GM18508 (cell line): ENCODE measurements around the gene UFC1.

ENCODE experiments used
- ATAC-seq: cut with Tn5 transposase; IDR thresholded peaks from one replicate; pipeline ENCODE4 v1.9.1; 2021; ENCODE audit warnings: moderate number of reproducible peaks; ENCODE audit not compliant: insufficient read depth, unreplicated experiment

UFC1 gene

GRCh38 chr1:161187311-161187710, 33.5 kb downstream of the UFC1 start:
- no peak for ATAC-seq

DNA sequence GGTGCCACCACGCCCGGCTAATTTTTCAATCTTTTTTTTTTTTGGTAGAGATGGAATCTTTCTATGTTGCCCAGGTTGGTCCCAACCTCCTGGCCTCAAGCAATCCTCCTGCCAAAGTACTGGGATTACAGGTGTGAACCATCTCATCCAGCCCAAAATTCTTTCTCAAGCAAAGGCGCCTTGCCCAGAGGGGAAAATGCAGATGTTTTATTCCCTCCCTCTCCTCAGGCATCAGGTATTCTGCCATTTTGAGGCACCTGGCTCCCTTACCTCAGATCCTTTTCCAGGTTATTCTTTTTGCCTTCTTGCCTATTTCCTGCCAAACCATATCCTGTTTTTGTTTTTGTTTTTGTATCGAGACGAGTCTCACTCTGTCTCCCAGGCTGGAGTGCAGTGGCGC, 34.6 kb downstream of the UFC1 start:
- no peak for ATAC-seq

GRCh38 chr1:161189036-161189435, 35.3 kb downstream of the UFC1 start:
- ATAC-seq = no peak

DNA sequence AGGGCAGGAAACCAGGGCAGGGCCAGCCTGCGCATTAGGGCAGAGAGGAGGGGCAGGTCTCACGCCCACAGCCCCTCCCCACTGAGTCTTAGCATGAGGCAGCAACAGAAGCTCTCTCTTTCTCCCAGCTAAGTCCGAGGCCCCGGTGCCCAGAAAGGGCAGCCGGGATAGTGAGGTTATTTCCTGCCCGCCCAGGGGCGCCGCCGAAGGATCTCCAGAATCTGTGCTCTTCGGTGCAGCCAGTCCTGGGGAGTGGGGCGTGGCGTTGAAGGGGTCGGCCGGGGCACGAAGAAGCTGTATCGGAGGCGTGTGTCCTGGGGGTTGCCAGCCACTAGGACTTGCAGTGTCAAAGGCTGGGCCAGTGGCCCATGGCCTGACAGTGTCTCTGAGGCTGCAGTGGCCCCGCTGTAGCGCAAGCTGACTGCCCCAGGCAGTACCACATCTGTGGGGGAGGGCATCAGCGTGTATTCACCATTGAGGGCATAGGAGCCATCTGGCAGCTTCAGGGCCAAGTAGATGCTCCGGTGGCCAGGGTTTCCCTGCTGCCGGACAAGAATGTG, 37.3 kb downstream of the UFC1 start:
- ATAC-seq = no peak

GRCh38 chr1:161191971-161192370, 38.2 kb downstream of the UFC1 start:
- ATAC-seq = no peak

DNA sequence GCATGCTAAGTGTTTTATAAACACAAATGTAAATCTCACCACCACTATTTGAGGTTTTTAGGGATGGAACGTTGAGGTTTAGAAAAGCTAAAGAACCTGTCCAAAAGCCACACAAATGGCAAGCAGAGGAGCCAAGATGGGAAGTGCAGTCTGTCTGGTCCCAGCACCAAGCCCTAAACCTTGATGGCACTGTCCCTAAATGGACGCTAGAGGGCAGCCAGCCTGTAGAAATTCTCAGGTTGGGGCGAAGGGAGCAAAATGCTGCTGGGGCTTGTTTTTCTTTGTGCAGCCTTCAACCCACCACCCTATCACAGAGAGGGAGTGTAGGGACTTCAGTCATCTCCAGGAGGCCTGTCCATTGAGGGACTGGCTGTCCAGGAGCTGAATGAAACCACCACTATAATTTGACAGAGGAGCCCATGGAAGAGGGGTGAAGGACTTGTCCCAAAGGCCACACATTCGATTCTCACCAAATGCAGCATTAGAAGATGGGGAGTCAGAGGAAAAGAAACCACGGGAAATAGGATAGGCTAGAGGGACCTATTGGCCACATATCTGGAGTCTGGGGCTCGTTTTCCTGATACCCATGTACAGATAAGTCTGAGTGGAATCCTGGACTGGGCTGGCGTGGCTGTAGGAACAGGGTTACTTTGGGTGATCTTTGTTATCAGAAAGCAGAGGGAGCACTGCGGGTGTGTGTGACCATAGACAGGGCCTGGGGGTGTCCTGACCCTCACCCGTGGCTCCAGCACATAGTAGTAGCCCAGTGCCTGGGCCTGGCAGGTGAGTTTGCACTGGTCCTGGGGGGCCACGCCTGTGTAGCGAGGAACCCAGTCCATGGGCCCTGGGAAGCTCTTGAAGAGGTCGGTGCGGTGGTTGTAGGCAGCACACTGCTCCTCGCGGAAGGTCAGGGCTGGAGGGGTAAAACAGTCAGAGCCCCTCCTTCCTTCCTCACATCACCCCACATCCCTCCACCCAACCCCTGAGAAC, 39.0 kb downstream of the UFC1 start:
- no peak for ATAC-seq

- ATAC-seq = no peak
Measured at GRCh38 chr1:161193561-161194235, 39.9 kb downstream of the UFC1 start.

DNA sequence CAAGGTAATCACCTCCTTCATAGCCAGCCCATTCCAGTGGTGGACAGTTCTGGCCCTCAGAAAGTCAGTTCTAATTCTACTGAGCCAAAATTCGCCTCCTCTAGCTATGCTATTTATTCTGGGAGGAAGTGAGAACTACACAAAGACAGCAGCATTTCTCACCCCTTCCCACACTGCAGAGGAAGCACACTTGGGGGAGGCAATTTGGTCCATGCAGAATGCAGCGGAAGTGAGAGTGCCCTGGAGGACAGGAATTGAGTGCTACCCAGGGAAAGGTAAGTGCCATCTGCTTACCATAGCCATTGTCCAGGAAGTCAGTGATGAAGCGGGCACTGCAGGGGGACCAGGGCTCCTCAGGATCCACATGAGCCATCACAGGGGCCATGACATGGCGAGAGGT, 41.4 kb downstream of the UFC1 start:
- ATAC-seq = no peak

GRCh38 chr1:161196111-161196510, 42.3 kb downstream of the UFC1 start:
- no peak for ATAC-seq

- ATAC-seq = no peak
Measured at GRCh38 chr1:161196521-161197451, 43.0 kb downstream of the UFC1 start.

GRCh38 chr1:161197560-161198193, 43.9 kb downstream of the UFC1 start:
- ATAC-seq = no peak

DNA sequence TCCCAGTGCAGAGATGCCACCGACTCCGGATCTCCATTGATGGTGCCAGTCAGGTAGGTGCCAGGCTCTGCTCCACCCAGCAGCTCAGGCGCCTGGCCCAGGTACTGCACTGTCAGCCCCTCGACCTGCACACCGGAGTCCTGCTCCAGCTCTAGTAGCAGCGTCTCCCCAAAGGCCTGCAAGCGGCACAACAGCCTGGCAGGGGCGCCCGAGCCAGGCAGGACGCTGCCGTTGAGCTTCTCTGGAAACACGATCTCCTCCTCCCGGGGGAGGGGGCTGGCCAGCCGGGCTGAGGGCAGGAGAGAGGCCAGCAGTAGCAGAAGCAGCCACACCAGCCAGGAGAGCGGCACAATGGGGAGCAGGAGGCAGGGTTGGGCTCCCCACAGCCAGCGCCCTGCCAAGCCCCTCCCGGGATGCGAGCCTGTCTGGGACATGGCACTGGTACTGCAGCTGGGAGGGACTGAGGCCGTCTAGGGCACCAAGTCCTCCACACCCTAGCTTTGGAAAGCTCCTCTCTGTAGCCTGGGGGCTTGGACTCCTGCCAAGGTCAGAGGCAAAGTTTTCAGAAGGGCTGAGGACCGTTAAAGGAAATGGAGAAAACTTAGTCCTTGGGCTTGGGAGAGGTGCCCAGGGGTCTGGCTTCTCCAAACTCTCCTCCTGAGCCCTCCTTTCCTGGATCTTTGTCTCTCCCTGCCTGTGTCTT, 44.6 kb downstream of the UFC1 start:
- no peak for ATAC-seq

DNA sequence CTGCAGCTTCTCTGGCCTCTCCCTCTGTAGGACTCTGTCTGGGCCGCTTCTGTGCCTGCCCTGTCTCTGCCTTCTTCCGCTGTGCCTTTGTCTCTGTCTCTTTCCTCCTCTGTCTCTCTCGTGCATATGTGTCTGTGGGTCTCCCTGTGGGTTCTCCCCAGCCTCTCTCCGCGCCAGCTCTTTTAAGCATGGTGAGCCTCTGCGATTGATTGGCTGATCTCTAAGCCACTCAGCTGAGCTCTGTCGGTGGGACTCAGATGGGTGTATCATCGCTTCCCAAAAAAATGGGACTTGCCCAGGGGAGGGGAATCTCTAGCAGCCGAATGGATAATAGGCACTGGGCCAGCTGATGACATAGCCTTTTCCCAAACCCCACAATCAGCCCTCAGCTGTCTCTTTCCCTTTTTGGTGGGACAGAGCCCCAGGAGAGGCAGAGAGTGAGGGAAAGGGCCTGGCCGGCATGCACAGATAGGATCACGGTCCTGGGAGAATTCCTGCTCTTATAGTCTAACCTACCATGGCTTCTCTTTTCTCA, 45.2 kb downstream of the UFC1 start, which contains the start of gene ADAMTS4:
TSS of gene ADAMTS4 (minus strand) at position 158 of the 535 bp plus-strand sequence. CDS start 427 bp downstream, outside the sequence.
- ATAC-seq = no peak

DNA sequence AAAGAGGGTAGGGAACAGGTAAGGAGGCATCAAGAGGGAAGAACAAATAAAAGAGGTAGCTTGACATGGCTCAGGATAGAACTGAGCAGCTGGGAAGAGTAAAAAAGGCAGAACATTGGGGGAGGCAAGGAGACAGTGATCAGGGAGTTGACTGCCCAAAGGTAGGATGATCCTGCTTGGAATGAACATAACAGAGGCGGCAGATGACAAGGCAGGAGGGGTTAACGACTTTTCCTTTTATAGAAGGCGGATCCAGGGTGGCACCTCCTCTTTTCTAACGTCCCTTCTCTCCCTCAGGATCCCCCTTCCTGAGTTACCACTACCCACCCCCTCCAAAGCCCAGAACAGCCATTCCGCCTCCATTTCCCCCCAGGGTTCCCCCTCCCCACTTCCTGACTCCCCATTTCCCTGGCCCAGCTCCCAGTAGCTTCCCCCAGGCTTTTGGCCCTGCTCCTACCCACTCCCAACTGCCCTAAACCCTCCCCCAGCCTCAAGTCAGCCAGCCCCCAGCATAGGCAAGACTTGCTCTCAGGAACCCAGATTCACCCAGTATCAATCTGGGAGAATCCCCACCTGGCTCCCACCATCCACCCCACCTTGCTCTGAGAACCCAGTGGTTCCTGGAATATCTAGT, 45.8 kb downstream of the UFC1 start:
- ATAC-seq = no peak

DNA sequence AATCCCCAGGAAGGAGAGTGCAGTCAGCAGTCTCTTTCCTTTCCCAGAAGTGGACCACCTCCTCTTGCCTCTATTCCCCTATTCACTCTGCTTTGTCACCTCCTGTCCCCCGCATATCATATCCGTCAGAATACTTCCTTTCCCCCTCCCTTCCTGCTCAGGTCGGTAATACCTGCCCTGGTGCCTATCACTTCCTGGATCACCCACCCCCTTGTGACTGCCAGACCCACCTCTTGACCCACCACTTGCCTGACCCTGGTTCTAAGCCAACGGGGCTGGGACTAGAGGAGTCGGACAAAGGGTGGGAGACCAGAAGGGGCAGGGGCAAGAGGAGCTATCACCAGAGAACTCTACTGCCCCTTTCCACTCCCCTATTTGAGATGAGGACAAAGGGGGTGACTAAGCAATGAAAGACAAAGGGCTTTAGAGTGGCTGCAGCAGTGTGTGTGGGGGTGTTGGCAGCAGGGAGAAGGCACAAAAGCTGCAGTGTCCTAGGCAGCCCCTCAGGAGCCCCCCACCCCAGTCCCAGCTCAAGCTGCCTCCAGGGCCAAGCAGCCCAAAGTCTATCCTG, 46.7 kb downstream of the UFC1 start:
- ATAC-seq = no peak

- no peak for ATAC-seq
Measured at GRCh38 chr1:161200992-161201835, 47.4 kb downstream of the UFC1 start.
